NCI-H748 (cell line): Measurements from ENCODE around the gene MBTPS1.
A peak's percentile ranks its signal among the peaks of the same experiment; 100 is the strongest.

Experiments used
- DNase-seq: peaks from one replicate; lab custom pipeline; 2025; ENCODE audit not compliant: unreplicated experiment; lab: John Stamatoyannopoulos, UW

Gene MBTPS1

DNA sequence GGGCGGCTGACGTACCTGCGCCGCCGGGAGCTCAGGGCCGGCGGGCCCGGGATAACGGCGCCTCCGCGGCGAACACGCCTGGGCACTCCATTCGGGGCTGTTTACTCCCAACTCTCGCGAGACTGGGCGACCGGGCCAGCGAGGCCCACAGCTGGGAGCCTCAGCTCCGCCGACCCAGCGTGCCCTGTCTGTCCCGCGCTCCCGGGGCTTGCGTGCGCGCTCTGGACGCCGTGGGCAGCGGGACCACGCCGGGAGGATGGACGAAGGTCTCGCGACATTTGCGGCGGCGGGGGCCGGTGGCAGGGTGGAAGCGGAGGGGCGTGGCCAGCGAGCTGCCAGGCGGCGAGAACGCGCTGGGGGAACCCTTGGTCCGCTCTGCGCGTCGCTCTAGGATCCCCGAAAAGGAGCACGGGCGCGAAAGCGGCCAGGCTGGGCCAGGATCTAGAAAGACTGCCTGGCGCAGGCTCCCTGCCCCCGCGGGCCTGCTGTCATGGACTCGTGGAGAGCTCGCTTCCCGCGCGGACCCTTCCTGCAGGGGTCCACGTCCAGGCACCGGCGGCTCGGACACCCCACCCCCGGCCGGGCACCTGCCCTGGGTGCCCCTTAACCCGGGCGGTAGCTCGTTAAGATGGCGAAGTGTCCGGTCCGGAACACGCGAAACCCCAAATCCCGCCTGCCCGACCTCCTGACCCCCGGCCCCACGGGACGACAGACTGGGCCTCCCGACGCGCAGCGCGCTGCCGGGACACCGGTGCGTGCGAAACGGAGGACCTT, at the start of gene MBTPS1:
Gene MBTPS1 (minus strand): TSS at position 223 of the 774 bp plus-strand sequence. CDS start 15,159 bp downstream, outside the sequence.
- peak; percentile 96 for DNase-seq

DNA sequence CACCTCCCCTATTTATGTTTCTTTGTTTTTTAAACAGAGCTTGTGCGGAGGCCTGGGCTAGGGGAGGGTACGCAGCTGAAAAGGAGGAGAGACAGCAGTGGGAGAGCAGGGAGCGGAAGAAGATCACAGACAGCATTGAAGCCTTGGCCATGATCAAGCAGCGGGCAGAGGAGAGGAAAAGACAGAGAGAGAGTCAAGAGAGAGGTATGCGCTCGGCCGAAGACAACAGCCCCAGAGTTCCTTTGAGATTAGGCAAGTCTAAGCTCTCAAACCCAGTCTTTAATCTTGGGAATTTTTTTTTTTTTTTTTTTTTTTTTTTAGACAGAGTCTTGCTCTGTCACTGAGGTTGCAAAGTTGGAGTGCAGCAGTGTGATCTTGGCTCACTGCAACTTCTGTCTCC, 49.0 kb upstream of the MBTPS1 start:
- no peak for DNase-seq

DNA sequence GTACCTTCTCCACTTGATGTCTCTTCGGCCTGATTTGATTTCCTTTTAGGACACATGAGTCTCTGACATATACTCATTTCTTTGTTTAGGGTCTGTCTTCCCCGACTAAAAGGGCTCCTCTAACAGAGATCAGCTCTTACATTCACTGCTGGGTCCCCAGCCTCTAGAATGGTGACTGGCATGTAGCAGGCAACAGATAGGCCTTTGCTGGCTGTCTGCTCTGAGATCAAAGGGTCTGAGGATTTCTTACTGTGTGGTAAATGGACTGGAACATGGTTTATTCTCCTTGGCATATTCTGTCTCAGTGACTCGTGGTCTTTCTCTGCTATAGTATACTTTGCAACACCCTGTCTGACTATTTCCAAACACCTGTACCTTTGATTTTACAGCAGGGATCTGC, 45.1 kb upstream of the MBTPS1 start:
- no peak for DNase-seq

DNA sequence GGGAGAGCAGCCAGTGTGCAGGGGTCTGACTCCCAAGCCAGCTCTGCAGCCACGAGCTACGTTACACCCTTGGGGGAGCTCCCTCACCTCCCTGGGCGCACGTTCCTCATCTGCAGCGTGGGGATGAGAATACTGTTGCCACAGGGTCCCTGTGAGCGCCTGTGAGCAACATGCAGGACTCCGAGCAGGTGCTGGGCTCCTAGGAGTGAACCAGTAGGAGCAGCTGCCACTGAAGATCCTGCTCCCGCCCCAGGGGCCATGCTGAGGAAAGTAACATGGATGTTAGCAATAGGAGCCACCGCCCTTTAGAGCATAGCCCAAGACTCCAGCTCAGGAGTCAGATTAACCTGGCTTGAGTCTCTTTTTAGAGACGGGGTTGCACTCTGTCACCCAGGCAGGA, 44.3 kb upstream of the MBTPS1 start:
- no peak for DNase-seq

DNA sequence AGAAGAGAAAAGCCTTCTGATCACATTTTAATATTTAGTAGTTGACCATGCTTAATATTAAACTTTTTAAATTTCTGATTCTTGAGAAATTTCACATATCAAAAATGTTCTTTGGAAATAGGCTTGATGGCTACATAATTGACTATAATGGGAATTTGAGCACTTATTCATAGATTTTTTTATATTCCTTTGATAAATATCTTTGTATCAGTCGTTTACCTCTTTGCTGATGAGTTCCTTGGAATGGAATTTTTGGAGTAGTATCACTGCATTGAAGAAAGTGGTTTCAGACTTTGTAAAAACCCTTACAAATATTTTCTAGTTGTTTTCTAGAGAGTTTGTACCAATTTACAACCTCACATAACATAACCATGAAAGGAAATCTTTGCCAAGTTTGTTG, 43.1 kb upstream of the MBTPS1 start:
- no peak for DNase-seq

DNA sequence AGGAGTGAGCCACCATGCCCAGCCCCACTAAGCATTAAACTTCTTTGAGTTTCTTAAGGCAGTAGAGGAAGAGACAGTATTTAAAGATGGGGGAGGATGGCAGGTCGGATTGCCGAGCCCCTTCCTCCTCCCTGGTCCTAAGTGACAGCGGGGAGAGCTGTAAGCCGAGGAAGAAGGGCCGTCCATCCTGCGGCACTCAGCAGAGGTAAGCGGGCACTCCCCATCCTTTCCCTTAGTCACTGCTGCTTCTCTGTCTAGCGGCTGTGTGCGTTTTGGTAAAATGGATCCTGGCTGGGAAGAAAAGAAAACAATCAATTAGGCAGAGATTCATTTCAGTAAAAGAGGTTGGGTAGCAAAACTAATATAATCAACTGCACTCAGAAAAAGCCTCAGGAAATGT, 42.3 kb upstream of the MBTPS1 start:
- peak; percentile 5 for DNase-seq

DNA sequence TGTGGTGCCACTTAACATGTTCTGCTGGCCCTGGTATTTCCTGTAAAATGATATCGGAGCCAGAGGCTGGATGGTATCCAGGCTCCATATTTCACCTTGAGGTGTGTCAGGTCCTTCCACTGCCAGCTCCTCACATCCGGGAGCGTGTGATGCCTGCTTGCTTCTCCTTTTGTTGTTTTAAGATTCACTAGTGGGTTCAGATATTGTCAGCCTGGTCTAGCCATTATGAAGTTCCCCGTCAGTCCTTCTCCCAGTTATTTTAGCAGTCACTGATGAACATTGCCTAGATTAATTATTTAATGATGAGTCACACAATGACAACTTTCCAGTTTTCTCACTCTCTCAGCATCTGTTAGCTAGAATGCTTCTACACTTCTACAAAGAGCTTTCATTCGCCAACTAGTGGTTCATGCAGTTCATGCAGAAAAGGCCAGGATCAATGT, 39.6 kb upstream of the MBTPS1 start:
- no peak for DNase-seq

DNA sequence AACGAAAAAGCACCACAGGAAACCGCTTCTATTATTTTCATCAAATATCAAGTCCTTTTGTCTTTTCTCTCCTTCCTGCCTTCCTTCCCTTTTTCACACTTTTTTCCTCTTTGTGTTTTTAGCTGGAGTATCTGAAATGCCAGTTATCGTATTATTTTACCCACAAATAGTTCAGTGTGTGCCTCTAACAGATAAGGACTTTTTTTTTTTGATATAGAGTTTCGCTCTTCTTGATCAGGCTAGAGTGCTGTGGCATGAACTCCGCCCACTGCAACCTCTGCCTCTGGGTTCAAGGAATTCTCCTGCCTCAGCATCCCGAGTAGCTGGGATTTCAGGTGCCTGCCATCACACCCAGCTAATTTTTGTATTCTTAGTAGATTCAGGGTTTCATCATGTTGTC, 39.0 kb upstream of the MBTPS1 start:
- no peak for DNase-seq

DNA sequence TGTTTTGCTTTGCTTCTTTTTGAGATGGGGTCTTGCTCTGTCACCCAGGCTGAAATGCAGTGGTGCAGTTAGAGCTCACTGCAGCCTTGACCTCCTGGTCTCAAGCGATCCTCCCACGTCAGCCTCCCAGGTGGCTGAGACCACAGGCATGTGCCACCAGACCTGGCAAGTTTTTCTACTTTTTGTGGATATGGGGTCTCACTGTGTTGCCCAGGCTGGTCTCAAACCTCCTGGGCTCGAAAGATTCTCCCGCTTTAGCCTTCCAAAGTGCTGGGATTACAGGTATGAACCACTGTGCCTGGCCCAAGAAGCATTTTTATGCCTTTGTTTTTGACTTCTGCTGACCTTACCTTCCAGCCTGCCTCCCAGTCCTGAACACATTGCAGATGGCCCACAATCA, 38.5 kb upstream of the MBTPS1 start:
- DNase-seq: no peak

DNA sequence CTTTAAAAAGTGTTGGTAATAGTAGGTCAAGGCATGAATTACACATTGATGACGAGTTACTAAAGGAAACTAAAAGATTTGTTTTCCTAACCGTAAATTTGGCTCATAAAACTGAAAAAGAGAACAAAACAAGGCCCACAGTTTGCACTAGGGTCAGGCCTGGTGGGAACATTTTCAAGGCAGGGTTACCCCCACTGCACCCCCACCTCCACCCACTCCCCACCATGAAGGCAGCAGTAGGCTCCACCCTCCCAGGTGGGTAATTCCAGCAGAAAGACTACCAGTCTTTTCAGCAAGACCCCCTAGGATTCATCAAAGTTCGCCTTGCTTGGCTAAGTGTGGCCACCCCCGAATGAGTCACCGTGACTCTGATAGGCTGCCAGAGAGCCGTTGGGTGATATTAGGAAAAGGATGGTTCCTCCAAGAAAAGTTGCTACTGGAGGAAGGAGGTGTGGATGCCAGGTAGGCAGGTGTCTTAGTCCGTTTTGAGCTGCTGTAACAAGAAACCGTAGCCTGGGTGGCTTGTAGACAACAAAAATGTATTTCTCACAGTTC, 37.0 kb upstream of the MBTPS1 start:
- no peak for DNase-seq

DNA sequence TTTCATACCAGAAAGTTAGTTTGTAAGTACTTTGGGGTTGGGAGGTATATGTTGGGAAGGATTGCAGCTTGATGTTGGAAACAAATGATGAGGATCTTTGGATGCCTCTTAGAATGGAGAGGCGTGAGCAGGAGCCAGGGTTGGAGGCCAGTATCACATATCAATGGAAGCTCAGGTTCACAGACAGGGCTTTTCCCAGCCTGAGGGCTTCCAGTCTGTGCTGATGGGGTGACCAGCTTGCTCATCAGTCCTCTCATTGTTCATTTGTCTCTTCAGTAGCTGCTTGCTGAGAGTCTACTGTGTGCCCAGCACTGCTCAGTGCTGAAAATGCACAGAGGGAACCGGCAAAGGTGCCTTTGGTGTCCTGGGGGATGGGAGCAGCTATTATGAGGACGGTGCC, 34.2 kb upstream of the MBTPS1 start:
- no peak for DNase-seq

DNA sequence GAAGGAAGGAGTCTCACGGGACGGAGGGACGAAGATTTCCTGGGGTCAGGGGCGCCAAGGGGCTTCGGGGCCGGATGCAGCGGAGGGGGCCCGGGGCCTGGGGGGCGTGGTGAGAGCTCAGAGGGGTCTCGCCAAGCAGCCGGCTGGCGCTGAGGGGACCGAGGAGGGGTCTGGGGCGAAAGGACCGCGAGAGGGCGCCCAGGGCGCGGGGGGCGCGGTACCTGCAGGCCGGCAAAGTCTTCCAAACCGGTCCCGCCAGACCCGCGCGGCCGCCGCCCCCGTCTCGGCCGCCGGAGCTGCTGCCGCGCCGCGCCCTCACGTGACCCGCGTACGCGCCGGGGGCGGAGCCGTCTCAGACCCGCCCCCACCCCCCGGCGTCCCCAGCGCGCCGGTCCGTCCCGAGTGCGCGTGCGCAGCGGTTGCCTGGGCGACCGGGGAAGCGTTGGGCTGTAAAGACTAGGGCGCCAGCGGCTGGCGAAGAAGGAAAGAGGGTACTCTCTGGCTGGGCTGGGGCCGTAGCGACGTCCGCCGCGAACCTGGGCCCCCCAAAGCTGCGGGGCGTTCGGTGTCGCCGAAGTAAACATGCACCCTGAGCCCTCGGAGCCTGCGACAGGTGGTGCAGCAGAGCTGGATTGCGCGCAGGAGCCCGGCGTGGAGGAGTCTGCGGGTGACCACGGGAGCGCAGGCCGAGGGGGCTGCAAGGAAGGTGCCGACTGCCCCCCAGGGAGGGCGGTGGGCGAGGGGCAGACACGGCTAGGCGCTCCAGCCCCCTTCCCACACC, 28.3 kb upstream of the MBTPS1 start, which contains the start of the genes DNAAF1 and HSDL1:
Gene DNAAF1 (plus strand): TSS at position 450 of the 781 bp plus-strand sequence. CDS start 133 bp downstream, at position 583.
Gene HSDL1 (minus strand): TSS at position 319 of the 781 bp plus-strand sequence. CDS start 13,856 bp downstream, outside the sequence.
- peak; percentile 84 for DNase-seq

DNA sequence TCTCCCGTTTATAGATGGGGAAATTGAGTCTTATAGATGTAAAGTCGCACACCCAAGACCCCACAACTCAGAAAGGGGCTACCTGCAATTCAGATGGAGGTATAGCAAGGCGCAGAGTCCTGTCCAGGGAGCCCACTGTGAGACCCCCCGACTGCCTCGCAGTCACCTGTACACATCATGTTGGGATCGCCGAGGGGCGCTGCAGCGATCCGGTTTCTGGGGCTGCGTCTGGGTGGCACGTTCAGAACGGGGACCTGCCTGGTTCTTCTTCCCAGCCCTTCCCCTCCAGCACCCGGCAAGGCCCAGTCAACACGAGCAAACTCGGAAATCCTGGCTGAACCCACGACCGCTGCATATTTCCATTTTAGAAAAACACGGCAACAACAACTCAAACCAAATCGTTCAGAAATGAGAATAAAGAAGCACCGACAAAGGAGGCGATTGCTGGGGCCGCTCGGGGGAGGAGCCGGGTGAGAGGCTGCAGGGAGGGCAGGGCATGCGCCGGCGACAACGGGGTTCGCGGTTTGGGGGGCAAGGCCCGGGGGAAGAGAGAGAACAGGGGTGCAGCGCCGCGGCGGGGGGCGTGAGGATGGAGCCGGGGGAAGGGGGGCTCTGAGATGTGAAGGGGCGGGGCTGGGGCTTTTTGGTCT, 27.6 kb upstream of the MBTPS1 start:
- peak; percentile 26 for DNase-seq

DNA sequence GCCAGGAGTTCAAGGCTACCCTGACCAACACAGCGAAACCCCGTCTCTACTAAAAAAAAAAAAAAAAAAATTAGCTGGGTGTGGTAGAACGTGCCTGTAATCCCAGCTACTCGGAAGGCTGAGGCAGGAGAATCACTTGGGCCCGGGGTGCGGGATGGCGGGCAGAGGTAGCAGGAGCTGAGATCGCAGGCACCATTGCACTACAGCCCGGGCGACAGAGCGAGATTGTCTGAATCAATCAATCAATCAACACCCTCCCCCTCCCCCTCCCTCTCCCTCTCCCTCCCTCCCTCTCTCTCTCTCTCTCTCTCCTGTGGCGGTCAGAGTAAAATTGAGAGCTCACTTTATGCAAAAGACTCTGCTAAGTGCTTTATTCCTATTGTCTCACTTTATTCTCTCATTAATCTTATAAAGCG, 27.1 kb upstream of the MBTPS1 start:
- no peak for DNase-seq

DNA sequence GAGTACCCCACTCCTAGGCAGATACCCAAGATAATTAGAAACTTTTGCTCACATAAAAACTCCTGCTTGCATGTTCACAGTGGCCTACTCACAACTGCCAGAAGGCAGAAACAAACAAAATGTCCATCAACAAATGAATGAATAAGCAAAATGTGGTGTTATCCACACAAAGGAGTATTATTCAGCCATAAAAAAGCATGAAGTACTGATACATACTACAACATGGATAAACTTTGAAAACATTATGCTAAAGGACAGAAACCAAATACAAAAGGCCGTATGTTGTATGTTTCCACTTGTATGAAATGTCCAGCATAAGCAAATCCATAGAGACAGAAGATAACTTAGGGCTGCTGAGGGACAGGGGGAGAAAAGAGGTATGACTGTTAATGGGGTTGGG, 26.3 kb upstream of the MBTPS1 start:
- no peak for DNase-seq

DNA sequence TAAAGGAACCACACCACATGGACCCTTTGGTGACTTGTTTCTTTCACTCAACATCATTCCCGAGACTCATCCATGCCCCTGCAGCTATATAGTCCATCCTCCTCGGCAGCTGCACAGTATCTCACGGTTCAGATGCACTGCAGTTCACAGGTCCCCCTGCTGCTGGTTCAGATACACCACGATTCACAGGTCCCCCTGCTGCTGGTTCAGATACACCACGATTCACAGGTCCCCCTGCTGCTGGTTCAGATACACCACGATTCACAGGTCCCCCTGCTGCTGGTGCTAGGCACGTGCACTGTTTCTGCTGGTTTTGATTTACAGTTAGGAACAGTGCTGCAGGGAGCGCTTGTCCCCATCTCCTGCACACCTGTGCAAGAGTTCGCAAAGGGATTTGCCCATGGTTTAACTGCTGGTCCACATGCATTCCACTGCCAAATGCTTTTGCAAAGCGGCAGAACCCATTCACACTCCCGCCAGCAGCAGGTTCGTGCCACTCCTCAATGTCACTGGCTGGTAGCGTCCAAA, 24.5 kb upstream of the MBTPS1 start:
- peak; percentile 19 for DNase-seq

DNA sequence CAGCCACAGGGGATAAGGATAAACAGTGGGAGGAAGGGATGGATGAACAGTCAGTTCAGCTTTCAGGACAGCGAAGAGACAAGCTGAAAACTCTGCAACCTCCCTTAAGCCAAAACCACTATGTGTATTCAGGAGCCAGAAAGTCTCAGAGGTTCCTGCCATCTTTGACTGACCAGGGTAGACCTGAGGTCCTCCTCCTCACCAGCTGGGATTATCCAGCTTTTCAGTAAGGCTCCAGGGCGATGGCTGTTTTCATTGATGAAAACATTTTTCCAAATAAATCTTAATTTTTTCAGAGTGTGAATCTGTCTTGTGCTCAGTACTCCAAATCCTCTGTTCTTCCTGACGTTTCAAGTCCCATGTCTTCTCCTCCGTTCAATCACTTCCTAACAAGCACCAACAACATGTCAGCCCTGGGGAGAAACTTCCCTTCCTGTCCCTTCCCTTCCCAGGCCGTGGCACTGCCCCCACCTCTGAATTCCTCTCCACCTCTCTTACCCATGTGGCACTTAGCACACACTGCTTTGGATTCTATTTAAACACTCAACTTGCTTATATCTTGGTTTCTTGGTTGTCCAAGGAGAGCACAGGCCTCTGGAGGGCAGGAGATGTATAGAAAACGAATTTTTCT, 23.0 kb upstream of the MBTPS1 start:
- DNase-seq: no peak

DNA sequence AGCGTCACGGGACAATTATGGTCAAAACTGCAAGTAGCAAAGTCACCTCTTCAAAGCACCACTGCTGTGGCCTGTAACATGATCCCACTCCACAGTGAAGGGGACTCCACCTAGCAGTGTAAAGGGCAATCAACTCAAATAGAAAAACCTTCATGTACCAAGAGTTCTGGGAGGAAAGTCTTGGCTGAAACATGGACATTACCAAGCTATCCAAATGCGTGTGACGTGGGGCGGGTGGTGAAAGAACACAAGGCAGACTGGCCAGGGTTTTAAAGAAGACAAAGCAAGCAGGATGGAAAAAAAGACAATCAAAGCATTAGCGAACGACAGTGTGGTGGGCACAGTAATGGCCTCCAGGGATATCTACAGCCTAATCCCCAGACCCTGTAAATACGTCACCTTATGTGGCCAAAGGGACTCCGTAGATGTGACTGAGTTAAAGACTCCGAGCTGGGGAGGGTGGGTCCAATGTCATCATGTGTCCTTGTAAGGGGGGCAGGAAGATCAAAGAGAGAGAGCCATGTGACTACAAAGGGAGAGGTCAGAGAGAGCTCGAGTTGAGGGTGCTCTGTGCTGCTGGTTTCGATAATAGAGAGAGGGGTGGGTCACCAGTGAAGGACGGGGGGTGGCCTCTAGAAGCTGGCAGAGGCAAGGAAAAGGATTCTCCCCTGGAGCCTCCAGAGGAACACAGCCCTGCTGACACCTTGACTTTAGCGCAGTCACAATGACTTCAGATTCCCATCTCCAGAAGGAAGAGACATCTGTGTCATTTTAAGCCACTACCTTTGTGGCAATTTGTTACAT, 22.3 kb upstream of the MBTPS1 start:
- peak; percentile 58 for DNase-seq

DNA sequence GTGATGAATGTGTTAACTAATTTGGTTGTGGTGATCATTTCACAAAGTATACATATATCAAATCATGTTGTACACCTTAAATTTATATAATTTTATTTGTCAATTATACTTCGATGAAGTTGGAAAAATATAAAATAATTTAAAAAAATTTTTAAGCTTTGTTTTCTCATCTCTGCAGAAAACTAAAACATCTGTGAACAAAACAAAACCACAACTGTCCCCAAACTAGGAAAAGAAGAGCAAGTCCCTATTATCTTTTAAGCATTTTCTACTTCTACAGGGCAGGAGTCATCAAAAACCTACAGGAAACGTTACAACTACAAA, 21.7 kb upstream of the MBTPS1 start:
- no peak for DNase-seq
